CD8-positive, alpha-beta memory T cell (primary cell): ENCODE results near the gene LIN37. TPM values are rescaled to one million over a fixed set of nuclear protein-coding genes. Genes with fewer than 3 reads are reported as not detected.

Experiments
- CTCF ChIA-PET: fragments of 350-600 bp; sonication (Branson Sonifier 250); formaldehyde crosslinking; loops from one replicate; lab custom pipeline; 2021; ENCODE audit warnings: antibody characterized with exemption; lab: Charles Lee
- POLR2A ChIA-PET: fragments of 350-600 bp; sonication (Branson Sonifier 250); formaldehyde crosslinking; loops from one replicate; lab custom pipeline; 2021; ENCODE audit warnings: antibody characterized with exemption; lab: Charles Lee
- DNase-seq, 5 donors: peaks; one replicate each; pipeline versions ENCODE4 v3.0.0 to v3.0.0-alpha.2; 2020 to 2022; ENCODE audit warnings: mixed read lengths in 1 of 5
- H3K27ac ChIP-seq: one replicate; pipeline ENCODE4 v1.7.0; 2013; ENCODE audit warnings: low read depth, mild to moderate bottlenecking, low read length, moderate library complexity
- H3K27me3 ChIP-seq: 2 replicates; pipeline ENCODE4 v1.7.0; 2013; ENCODE audit warnings: low read length, mild to moderate bottlenecking; ENCODE audit not compliant: insufficient read depth, poor library complexity, severe bottlenecking
- H3K36me3 ChIP-seq: 2 replicates; pipeline ENCODE4 v1.7.0; 2013; ENCODE audit warnings: mild to moderate bottlenecking, low read length, moderate library complexity; ENCODE audit not compliant: insufficient read depth
- H3K4me1 ChIP-seq: 2 replicates; pipeline ENCODE4 v1.7.0; 2013; ENCODE audit warnings: mild to moderate bottlenecking, low read length, moderate library complexity; ENCODE audit not compliant: insufficient read depth
- H3K4me3 ChIP-seq: 2 replicates; pipeline ENCODE4 v1.7.0; 2013; ENCODE audit warnings: mild to moderate bottlenecking, low read length
- H3K9me3 ChIP-seq: 2 replicates; pipeline ENCODE4 v1.7.0; 2013; ENCODE audit warnings: mild to moderate bottlenecking, low read length
- H3K27ac Mint-ChIP-seq, 8 donors: one replicate each; pipeline ENCODE4 v1.8.0; 2020 to 2021; ENCODE audit warnings: mixed read lengths in 8 of 8, mild to moderate bottlenecking in 6 of 8, inconsistent platforms in 3 of 8, moderate library complexity in 3 of 8
- H3K27me3 Mint-ChIP-seq, 2 donors: one replicate each; pipeline ENCODE4 v1.8.0; 2020 to 2021; ENCODE audit warnings: mixed read lengths in 2 of 2, mild to moderate bottlenecking in 1 of 2, moderate library complexity in 1 of 2
- H3K36me3 Mint-ChIP-seq, 3 donors: one replicate each; pipeline ENCODE4 v1.8.0; 2020 to 2021; ENCODE audit warnings: mixed read lengths in 3 of 3, inconsistent platforms in 1 of 3, mild to moderate bottlenecking in 1 of 3
- H3K4me1 Mint-ChIP-seq, 3 donors: one replicate each; pipeline ENCODE4 v1.8.0; 2020 to 2021; ENCODE audit warnings: mixed read lengths in 3 of 3, inconsistent platforms in 1 of 3, mild to moderate bottlenecking in 1 of 3
- H3K4me3 Mint-ChIP-seq, 7 donors: one replicate each; pipeline ENCODE4 v1.8.0; 2020 to 2021; ENCODE audit warnings: mixed read lengths in 7 of 7, mild to moderate bottlenecking in 6 of 7, moderate library complexity in 4 of 7, inconsistent platforms in 2 of 7
- H3K9me3 Mint-ChIP-seq, 5 donors: one replicate each; pipeline ENCODE4 v1.8.0; 2020 to 2022; ENCODE audit warnings: mixed read lengths in 5 of 5, mild to moderate bottlenecking in 3 of 5, moderate library complexity in 2 of 5, inconsistent platforms in 1 of 5
- polyA plus RNA-seq: library from polyadenylated mRNA; unstranded; fragments of 300-500 nt; fragmentation: Illumina TruSeq; gene quantifications from one replicate; pipeline ENCODE4 v1.2.3, GENCODE V29; 2021
- total RNA-seq, 2 experiments: library from RNA; stranded (reverse); gene quantifications; one replicate each; pipeline ENCODE4 v1.2.3, GENCODE V29; 2021

The LIN37 gene
- total and polyA plus RNA-seq, 3 experiments from 2014 or later, result 8.8 to 12.7 (median 10.5) TPM

DNA sequence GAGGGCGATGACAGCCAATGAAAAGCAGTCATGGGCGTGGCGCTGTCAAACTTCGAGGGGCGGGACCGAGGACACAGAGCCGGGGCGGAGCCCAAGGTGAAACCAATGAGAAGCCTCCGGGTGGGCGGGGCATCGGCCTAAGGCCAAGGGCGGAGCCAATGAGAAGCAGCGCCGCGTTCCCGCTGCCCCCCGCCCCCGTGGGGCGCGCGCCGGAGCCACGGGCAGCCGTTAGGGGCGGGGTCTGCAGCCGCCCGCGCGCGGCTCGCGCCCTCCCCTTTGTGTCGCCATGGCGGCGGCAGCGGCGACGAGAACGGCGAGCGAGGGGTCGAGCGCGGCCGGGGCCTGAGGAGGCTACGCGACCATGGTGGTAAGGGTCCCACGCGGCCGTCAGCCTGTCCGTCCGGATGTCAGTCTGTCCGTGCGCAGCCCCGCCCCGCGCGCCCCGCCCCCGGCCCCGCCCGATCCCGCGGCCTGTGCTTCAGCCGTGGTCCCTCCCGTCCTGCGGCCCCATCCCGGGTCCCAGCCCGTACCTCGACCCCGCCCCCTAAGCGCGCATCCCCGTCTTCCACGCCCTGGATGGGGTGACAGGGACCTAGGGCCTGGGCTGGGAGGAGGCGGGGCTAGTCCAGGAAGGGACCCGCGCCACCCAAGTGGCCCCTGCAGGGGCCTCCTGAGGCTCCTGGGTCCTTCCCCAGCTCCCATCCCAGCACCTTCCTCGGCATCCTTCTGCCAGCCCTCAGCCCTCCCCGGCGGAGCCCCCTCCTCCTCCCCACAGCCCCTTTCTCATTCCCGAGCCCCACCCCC is 27.1 kb downstream of the LIN37 start, which contains the start of gene ARHGAP33:
TSS of gene ARHGAP33 (plus strand) at position 267 of the 804 bp plus-strand sequence. CDS start at position 362, 95 bp downstream.
- H3K27ac ChIP-seq, result no peak within 1 kb of the TSS

DNA sequence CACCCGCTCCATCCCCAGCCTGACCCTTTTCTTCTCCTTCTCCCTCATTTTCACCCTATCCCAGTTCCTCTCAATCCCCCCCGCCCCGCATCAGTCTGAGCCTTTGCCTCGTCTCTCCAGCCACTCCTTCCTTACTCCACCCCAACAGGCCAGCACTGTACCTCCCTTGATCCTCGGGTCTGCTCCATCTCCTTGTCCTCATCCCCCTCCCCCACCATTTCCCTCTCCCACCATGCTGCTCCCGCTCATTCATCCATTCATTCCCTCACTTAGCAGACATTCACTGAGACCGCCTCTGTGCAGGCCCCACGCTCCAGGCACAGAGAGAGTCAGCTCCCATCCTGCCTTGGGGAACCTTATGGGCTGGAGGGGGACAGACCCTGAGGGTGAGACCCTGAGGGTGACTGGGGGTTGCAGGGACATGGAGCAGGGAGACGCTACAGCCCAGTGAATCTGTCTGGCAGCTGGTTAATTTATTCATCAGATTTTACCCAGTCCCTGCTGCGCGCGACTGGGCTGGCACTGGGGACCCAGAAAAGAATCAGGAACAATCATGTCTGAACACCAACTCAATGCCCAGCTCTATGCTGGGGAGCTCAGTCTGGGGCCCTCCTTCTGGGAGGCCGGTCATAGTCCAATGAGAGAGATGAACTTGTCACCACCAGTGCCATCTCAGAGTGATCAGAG is 27.9 kb downstream of the LIN37 start:
- H3K4me1 ChIP-seq, result peaks cover 17% of the 10 kb centered on the region
- H3K36me3 ChIP-seq, result no peaks in the 10 kb centered on the region
- Mint-ChIP-seq H3K27ac (peak overlapping the region in 2 of 8 donors; percentile 24 to 66), H3K9me3 (no peaks in the 10 kb centered on the region), H3K36me3 (peaks cover 0 to 10% (median 0%) of the 10 kb centered on the region in 3 donors), H3K4me3 (peak overlapping the region; percentile 57 to 89 (median 72)), H3K4me1 (peaks cover 21 to 23% (median 22%) of the 10 kb centered on the region in 3 donors), H3K27me3 (no peaks in the 10 kb centered on the region)
- no peak overlapping the region for H3K27ac ChIP-seq
- CTCF ChIA-PET, result no interaction called here
- POLR2A ChIA-PET, result interaction anchor here (0.5 kb wide), 1 partner anchor 64 kb away, joined by 4 read pairs; no protein-coding TSS in a partner anchor
- no peaks in the 10 kb centered on the region for H3K9me3 ChIP-seq
- peak in 1 of 5 donors; percentile 44 for DNase-seq
- H3K4me3 ChIP-seq, result peak overlapping the region; percentile 32
- no peaks in the 10 kb centered on the region for H3K27me3 ChIP-seq

More for the DNA sequence above, 27.1 kb downstream of the LIN37 start, which contains the start of gene ARHGAP33:
- Histone ChIP-seq H3K9me3 (no peaks in the 10 kb centered on the region), H3K27me3 (no peaks in the 10 kb centered on the region), H3K36me3 (no peaks in the 10 kb centered on the region), H3K4me1 (peaks cover 17% of the 10 kb centered on the region), H3K4me3 (peak within 1 kb of the TSS; percentile 65)
- Mint-ChIP-seq H3K27ac (peak within 1 kb of the TSS in 6 of 8 donors; percentile 24 to 80 (median 62)), H3K4me3 (peak within 1 kb of the TSS; percentile 75 to 95 (median 83)), H3K36me3 (peaks cover 0 to 8% (median 0%) of the 10 kb centered on the region in 3 donors), H3K4me1 (peaks cover 21 to 23% (median 22%) of the 10 kb centered on the region in 3 donors), H3K27me3 (no peaks in the 10 kb centered on the region), H3K9me3 (no peaks in the 10 kb centered on the region)
- CTCF ChIA-PET, result interaction anchor here (1.2 kb wide), 1 partner anchor 157 kb away, joined by 3 read pairs; no protein-coding TSS in a partner anchor
- POLR2A ChIA-PET, result no interaction called here
- DNase-seq, result peak; percentile 97 to 99 (median 98)

- H3K4me3 ChIP-seq, result no peak overlapping the region
- H3K27me3 ChIP-seq, result no peaks in the 10 kb centered on the region
- POLR2A ChIA-PET, result no interaction called here
- peaks cover 21 to 23% (median 22%) of the 10 kb centered on the region in 3 donors for H3K4me1 Mint-ChIP-seq
- H3K9me3 Mint-ChIP-seq, result no peaks in the 10 kb centered on the region
- H3K36me3 ChIP-seq, result no peaks in the 10 kb centered on the region
- peak overlapping the region; percentile 43 to 88 (median 65) for H3K4me3 Mint-ChIP-seq
- peak overlapping the region in 5 of 8 donors; percentile 22 to 66 (median 37) for H3K27ac Mint-ChIP-seq
- no peak overlapping the region for H3K27ac ChIP-seq
- DNase-seq, result no peak
- H3K4me1 ChIP-seq, result peaks cover 17% of the 10 kb centered on the region
- CTCF ChIA-PET, result no interaction called here
- H3K9me3 ChIP-seq, result no peaks in the 10 kb centered on the region
- H3K36me3 Mint-ChIP-seq, result peaks cover 0 to 12% (median 0%) of the 10 kb centered on the region in 3 donors
- H3K27me3 Mint-ChIP-seq, result no peaks in the 10 kb centered on the region
Measured at GRCh38 chr19:35777086-35777841, 28.9 kb downstream of the LIN37 start.

DNA sequence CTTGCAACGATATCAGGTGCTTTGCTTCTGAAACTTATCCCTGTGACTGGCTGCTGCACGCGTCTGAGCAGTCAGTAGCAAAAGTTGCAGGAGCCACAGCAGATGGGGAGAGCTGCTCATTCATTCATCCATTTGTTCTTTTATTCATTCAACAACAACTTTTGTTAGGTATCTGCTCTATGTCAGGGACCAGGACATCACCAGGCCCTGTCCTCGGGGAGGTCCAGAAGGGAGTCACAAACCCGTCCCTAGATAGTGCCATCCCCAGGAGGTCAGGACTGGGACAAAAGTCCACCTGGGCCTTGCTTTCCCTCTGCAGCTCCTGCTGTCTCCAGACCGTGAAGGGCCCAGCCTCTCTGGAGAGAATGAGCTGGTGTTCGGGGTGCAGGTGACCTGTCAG is 29.6 kb downstream of the LIN37 start:
- peaks cover 0 to 15% (median 0%) of the 10 kb centered on the region in 3 donors for H3K36me3 Mint-ChIP-seq
- peaks cover 20 to 23% (median 22%) of the 10 kb centered on the region in 3 donors for H3K4me1 Mint-ChIP-seq
- no peak overlapping the region for H3K27ac ChIP-seq
- POLR2A ChIA-PET, result no interaction called here
- H3K27me3 ChIP-seq, result no peaks in the 10 kb centered on the region
- H3K9me3 Mint-ChIP-seq, result no peaks in the 10 kb centered on the region
- H3K4me3 Mint-ChIP-seq, result peak overlapping the region; percentile 11 to 78 (median 34)
- no peak for DNase-seq
- H3K27ac Mint-ChIP-seq, result peak overlapping the region in 1 of 8 donors; percentile 47
- H3K27me3 Mint-ChIP-seq, result no peaks in the 10 kb centered on the region
- H3K9me3 ChIP-seq, result no peaks in the 10 kb centered on the region
- H3K4me1 ChIP-seq, result peaks cover 17% of the 10 kb centered on the region
- CTCF ChIA-PET, result no interaction called here
- no peak overlapping the region for H3K4me3 ChIP-seq
- no peaks in the 10 kb centered on the region for H3K36me3 ChIP-seq

- DNase-seq, result no peak
- ChIA-PET CTCF (no interaction called here), POLR2A (no interaction called here)
- H3K9me3 Mint-ChIP-seq, result no peaks in the 10 kb centered on the region
- peaks cover 0 to 16% (median 2%) of the 10 kb centered on the region in 3 donors for H3K36me3 Mint-ChIP-seq
- Histone ChIP-seq H3K9me3 (no peaks in the 10 kb centered on the region), H3K4me3 (no peak overlapping the region), H3K27me3 (no peaks in the 10 kb centered on the region), H3K4me1 (peaks cover 17% of the 10 kb centered on the region), H3K27ac (no peak overlapping the region), H3K36me3 (no peaks in the 10 kb centered on the region)
- peak overlapping the region in 1 of 7 donors; percentile 42 for H3K4me3 Mint-ChIP-seq
- H3K27ac Mint-ChIP-seq, result no peak overlapping the region
- no peaks in the 10 kb centered on the region for H3K27me3 Mint-ChIP-seq
- peaks cover 20 to 23% (median 22%) of the 10 kb centered on the region in 3 donors for H3K4me1 Mint-ChIP-seq
Measured at GRCh38 chr19:35779033-35779432, 30.7 kb downstream of the LIN37 start.

GRCh38 chr19:35780058-35780457 is 31.7 kb downstream of the LIN37 start:
- POLR2A ChIA-PET, result no interaction called here
- CTCF ChIA-PET, result no interaction called here

DNA sequence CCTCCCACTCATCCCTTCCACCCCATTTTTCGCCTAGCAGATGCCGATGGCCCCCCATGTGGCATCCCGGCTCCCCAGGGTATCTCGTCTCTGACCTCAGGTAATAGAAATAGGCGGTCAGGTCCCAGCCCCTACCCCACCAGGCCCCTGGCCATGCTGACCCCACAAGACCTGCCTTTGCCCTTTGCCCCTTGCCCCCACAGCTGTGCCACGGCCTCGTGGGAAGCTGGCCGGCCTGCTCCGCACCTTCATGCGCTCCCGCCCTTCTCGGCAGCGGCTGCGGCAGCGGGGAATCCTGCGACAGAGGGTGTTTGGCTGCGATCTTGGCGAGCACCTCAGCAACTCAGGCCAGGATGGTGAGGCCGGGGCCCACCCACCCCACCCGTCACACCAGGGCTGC is 32.3 kb downstream of the LIN37 start:
- Mint-ChIP-seq H3K36me3 (peaks cover 0 to 16% (median 4%) of the 10 kb centered on the region in 3 donors), H3K4me1 (peaks cover 9 to 12% (median 11%) of the 10 kb centered on the region in 3 donors), H3K4me3 (no peak overlapping the region), H3K27me3 (no peaks in the 10 kb centered on the region), H3K27ac (no peak overlapping the region), H3K9me3 (no peaks in the 10 kb centered on the region)
- POLR2A ChIA-PET, result no interaction called here
- Histone ChIP-seq H3K27me3 (no peaks in the 10 kb centered on the region), H3K27ac (no peak overlapping the region), H3K4me1 (peaks cover 9% of the 10 kb centered on the region), H3K4me3 (no peak overlapping the region), H3K36me3 (no peaks in the 10 kb centered on the region), H3K9me3 (no peaks in the 10 kb centered on the region)
- CTCF ChIA-PET, result no interaction called here
- no peak for DNase-seq

More at GRCh38 chr19:35780058-35780457, 31.7 kb downstream of the LIN37 start:
- Histone ChIP-seq H3K36me3 (no peaks in the 10 kb centered on the region), H3K4me3 (no peak overlapping the region), H3K27me3 (no peaks in the 10 kb centered on the region), H3K27ac (no peak overlapping the region), H3K4me1 (peaks cover 9% of the 10 kb centered on the region), H3K9me3 (no peaks in the 10 kb centered on the region)
- H3K36me3 Mint-ChIP-seq, result peaks cover 0 to 16% (median 2%) of the 10 kb centered on the region in 3 donors
- H3K4me3 Mint-ChIP-seq, result no peak overlapping the region
- H3K27ac Mint-ChIP-seq, result no peak overlapping the region
- no peak for DNase-seq
- peaks cover 11 to 14% (median 14%) of the 10 kb centered on the region in 3 donors for H3K4me1 Mint-ChIP-seq
- no peaks in the 10 kb centered on the region for H3K27me3 Mint-ChIP-seq
- H3K9me3 Mint-ChIP-seq, result no peaks in the 10 kb centered on the region
